Loucy (cell line): Measurements from ENCODE around the gene DNAH8.

ENCODE experiments used
- H2AFZ ChIP-seq: fragments of 200-600 bp; sonication (generic); 2 replicates; pipeline ENCODE4 v1.6.0; 2016; ENCODE audit warnings: antibody characterized with exemption, mild to moderate bottlenecking, low read length, moderate library complexity
- H3F3A ChIP-seq: fragments of 200-600 bp; 2 replicates; pipeline ENCODE4 v1.6.0; 2016; ENCODE audit warnings: antibody characterized with exemption, low read depth, mild to moderate bottlenecking
- H3K27me3 ChIP-seq: fragments of 200-600 bp; sonication (generic); 2 replicates; pipeline ENCODE4 v1.6.1; 2014; ENCODE audit warnings: low read length, mild to moderate bottlenecking; ENCODE audit not compliant: insufficient read depth, poor library complexity, severe bottlenecking
- H3K36me3 ChIP-seq: fragments of 200-600 bp; sonication (generic); 2 replicates; pipeline ENCODE4 v1.6.1; 2016; ENCODE audit warnings: low read length; ENCODE audit not compliant: insufficient read depth
- H3K4me1 ChIP-seq: fragments of 200-600 bp; sonication (generic); 2 replicates; pipeline ENCODE4 v1.5.1; 2014; ENCODE audit warnings: low read length, mild to moderate bottlenecking; ENCODE audit not compliant: insufficient read depth, poor library complexity, severe bottlenecking
- H3K4me2 ChIP-seq: fragments of 200-600 bp; sonication (generic); 2 replicates; pipeline ENCODE4 v1.6.0; 2014; ENCODE audit warnings: antibody characterized with exemption, low read length, low read depth, mild to moderate bottlenecking; ENCODE audit not compliant: poor library complexity, severe bottlenecking
- H3K4me3 ChIP-seq: fragments of 200-600 bp; sonication (generic); 2 replicates; pipeline ENCODE4 v1.5.1; 2014; ENCODE audit warnings: low read length, mild to moderate bottlenecking, mixed read lengths; ENCODE audit not compliant: poor library complexity, severe bottlenecking
- H3K79me2 ChIP-seq: fragments of 200-600 bp; sonication (generic); 2 replicates; pipeline ENCODE4 v1.6.1; 2014; ENCODE audit warnings: low read length; ENCODE audit not compliant: insufficient read depth
- H3K9ac ChIP-seq: fragments of 200-600 bp; sonication (generic); 2 replicates; pipeline ENCODE4 v1.6.0; 2014; ENCODE audit warnings: mild to moderate bottlenecking, low read depth, low read length, moderate library complexity; ENCODE audit not compliant: poor library complexity, severe bottlenecking
- H3K9me2 ChIP-seq: fragments of 200-600 bp; sonication (generic); replicated peaks from 2 replicates; pipeline ENCODE4 v1.6.1; 2016; ENCODE audit warnings: low read depth, low read length, mixed read lengths
- H3K9me3 ChIP-seq: fragments of 200-600 bp; sonication (generic); 2 replicates; pipeline ENCODE4 v1.6.1; 2014; ENCODE audit warnings: mild to moderate bottlenecking, antibody characterized with exemption, low read length, low read depth; ENCODE audit not compliant: insufficient read depth
- H4K20me1 ChIP-seq: fragments of 200-600 bp; sonication (generic); 2 replicates; pipeline ENCODE4 v1.6.0; 2014; ENCODE audit warnings: antibody characterized with exemption, low read length, mild to moderate bottlenecking; ENCODE audit not compliant: insufficient read depth, poor library complexity, severe bottlenecking
- CTCF ChIP-seq: fragments of 200-600 bp; sonication (generic); conservative IDR thresholded peaks from 2 replicates; pipeline ENCODE4 v1.5.1; 2014; ENCODE audit warnings: mild to moderate bottlenecking, antibody characterized with exemption, low read length
- EZH2phosphoT487 ChIP-seq: fragments of 200-600 bp; IDR thresholded peaks from 2 replicates; pipeline ENCODE4 v1.6.1; 2018; ENCODE audit warnings: antibody characterized with exemption, mild to moderate bottlenecking, moderate library complexity, borderline replicate concordance

Gene DNAH8

GRCh38 chr6:38755207-38755606 is 40.1 kb downstream of the DNAH8 start:
- no peaks in the 10 kb centered on the region for H3K9me3 ChIP-seq
- no peaks in the 10 kb centered on the region for H3K27me3 ChIP-seq
- TF ChIP-seq EZH2phosphoT487 (no peak), CTCF (no peak)
- H3K9me2 ChIP-seq = no peaks in the 10 kb centered on the region
- H3K36me3 ChIP-seq = no peaks in the 10 kb centered on the region
- no peak overlapping the region for H3K4me2 ChIP-seq
- H3K79me2 ChIP-seq = no peaks in the 10 kb centered on the region
- no peaks in the 10 kb centered on the region for H4K20me1 ChIP-seq
- H3K4me3 ChIP-seq = no peak overlapping the region
- no peaks in the 10 kb centered on the region for H3F3A ChIP-seq
- H3K4me1 ChIP-seq = no peaks in the 10 kb centered on the region
- no peak overlapping the region for H3K9ac ChIP-seq
- H2AFZ ChIP-seq = no peak overlapping the region

GRCh38 chr6:38755874-38756273 is 40.8 kb downstream of the DNAH8 start:
- H3K4me3 ChIP-seq = no peak overlapping the region
- H3F3A ChIP-seq = no peaks in the 10 kb centered on the region
- no peaks in the 10 kb centered on the region for H4K20me1 ChIP-seq
- H2AFZ ChIP-seq = no peak overlapping the region
- no peak overlapping the region for H3K9ac ChIP-seq
- no peak overlapping the region for H3K4me2 ChIP-seq
- H3K79me2 ChIP-seq = no peaks in the 10 kb centered on the region
- H3K36me3 ChIP-seq = no peaks in the 10 kb centered on the region
- no peaks in the 10 kb centered on the region for H3K9me2 ChIP-seq
- no peaks in the 10 kb centered on the region for H3K27me3 ChIP-seq
- no peak for TF ChIP-seq CTCF
- no peak for TF ChIP-seq EZH2phosphoT487
- H3K4me1 ChIP-seq = no peaks in the 10 kb centered on the region
- no peaks in the 10 kb centered on the region; the same call in 1 of the 2 replicates for H3K9me3 ChIP-seq

GRCh38 chr6:38760097-38760496 is 45.0 kb downstream of the DNAH8 start:
- TF ChIP-seq EZH2phosphoT487 = no peak
- TF ChIP-seq CTCF = no peak
- Histone ChIP-seq H4K20me1 (no peaks in the 10 kb centered on the region), H3K27me3 (no peaks in the 10 kb centered on the region), H3K79me2 (no peaks in the 10 kb centered on the region), H3K9me3 (no peaks in the 10 kb centered on the region; the same call in 1 of the 2 replicates), H3K4me1 (no peaks in the 10 kb centered on the region), H3K4me3 (no peak overlapping the region), H3K9ac (no peak overlapping the region), H3K36me3 (no peaks in the 10 kb centered on the region), H3F3A (no peaks in the 10 kb centered on the region), H2AFZ (no peak overlapping the region), H3K4me2 (no peak overlapping the region), H3K9me2 (no peaks in the 10 kb centered on the region)
